DND-41 (cell line): Measurements from ENCODE around the gene KRTAP19-2.

Source experiments
- ATAC-seq: fragments of 200-7000 bp; cut with Tn5 transposase; 3 replicates; pipeline ENCODE4 v1.9.1; 2021; ENCODE audit warnings: low read depth; ENCODE audit not compliant: insufficient read depth
- DNase-seq: peaks from one replicate; pipeline ENCODE4 v3.0.0-alpha.2; 2020
- H2AFZ ChIP-seq: 2 replicates; pipeline ENCODE4 v1.6.0; 2012; ENCODE audit warnings: low read depth, low read length
- H3K27ac ChIP-seq: 2 replicates; pipeline ENCODE4 v1.5.1; 2012; ENCODE audit warnings: low read length, inconsistent platforms
- H3K27me3 ChIP-seq: fragments of 200-600 bp; sonication (generic); 2 replicates; pipeline ENCODE4 v1.6.0; 2012; ENCODE audit warnings: low read length, mild to moderate bottlenecking, inconsistent platforms; ENCODE audit not compliant: insufficient read depth, poor library complexity
- H3K36me3 ChIP-seq: 2 replicates; pipeline ENCODE4 v1.5.1; 2012; ENCODE audit warnings: low read length, inconsistent platforms; ENCODE audit not compliant: insufficient read depth
- H3K4me1 ChIP-seq: 2 replicates; pipeline ENCODE4 v1.5.1; 2012; ENCODE audit warnings: mild to moderate bottlenecking, low read length; ENCODE audit not compliant: insufficient read depth
- H3K4me2 ChIP-seq: 2 replicates; pipeline ENCODE4 v1.6.0; 2012; ENCODE audit warnings: mild to moderate bottlenecking, moderate library complexity, low read length, inconsistent platforms; ENCODE audit not compliant: insufficient read depth
- H3K4me3 ChIP-seq, 2 experiments: fragments of 200-600 bp in 1 of 2; shearing (Covaris generic) in 1 of 2; 2 replicates each; pipeline ENCODE4 v1.5.1; 2012 to 2016; ENCODE audit warnings: inconsistent platforms in 2 of 2, low read length in 2 of 2, mild to moderate bottlenecking in 2 of 2, low read depth in 1 of 2, moderate library complexity in 1 of 2
- H3K79me2 ChIP-seq: 2 replicates; pipeline ENCODE4 v1.6.0; 2012; ENCODE audit warnings: low read length, inconsistent platforms; ENCODE audit not compliant: insufficient read depth
- H3K9ac ChIP-seq: 2 replicates; pipeline ENCODE4 v1.6.0; 2012; ENCODE audit warnings: low read depth, mild to moderate bottlenecking, inconsistent platforms, low read length, moderate library complexity
- H3K9me3 ChIP-seq: 2 replicates; pipeline ENCODE4 v1.5.1; 2012; ENCODE audit warnings: low read length, moderate library complexity, mild to moderate bottlenecking, inconsistent platforms; ENCODE audit not compliant: insufficient read depth, severe bottlenecking
- H4K20me1 ChIP-seq: 2 replicates; pipeline ENCODE4 v1.6.0; 2012; ENCODE audit warnings: low read length; ENCODE audit not compliant: insufficient read depth
- EZH2 ChIP-seq: IDR thresholded peaks from 3 replicates; pipeline ENCODE4 v1.6.1; 2012; ENCODE audit warnings: borderline replicate concordance, low read depth, mild to moderate bottlenecking, moderate library complexity, low read length, inconsistent platforms; ENCODE audit not compliant: severe bottlenecking
- TF ChIP-seq, protein P1 (sequence below): IDR thresholded peaks from 2 replicates; pipeline ENCODE4 v1.5.1; 2012; ENCODE audit warnings: borderline replicate concordance, low read length, moderate library complexity, mild to moderate bottlenecking; ENCODE audit not compliant: poor library complexity, severe bottlenecking; ENCODE audit errors: extremely low read depth

The KRTAP19-2 gene, protein sequence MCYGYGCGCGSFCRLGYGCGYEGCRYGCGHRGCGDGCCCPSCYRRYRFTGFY

DNA sequence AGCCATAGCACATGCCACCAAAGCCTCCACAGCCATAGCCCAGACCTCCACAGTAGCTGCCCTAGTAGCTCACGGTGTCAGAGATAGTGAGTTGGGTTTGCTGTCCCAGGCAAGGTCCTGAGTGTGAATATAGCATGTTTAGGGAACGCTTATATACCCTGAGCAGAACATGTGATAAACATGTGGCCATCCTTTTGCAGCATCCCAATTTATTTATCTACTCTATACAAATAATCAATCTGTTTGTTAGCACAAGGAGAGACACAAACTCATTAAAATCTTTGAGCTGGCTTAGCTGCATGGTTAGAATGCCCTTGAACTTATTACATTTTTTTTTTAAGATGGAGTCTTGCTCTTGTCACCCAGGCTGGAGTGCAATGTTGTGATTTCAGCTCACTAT lies at the start of gene KRTAP19-2:
Gene KRTAP19-2, minus strand, starts transcription at position 101 of the 400 bp plus-strand sequence. Its CDS starts 88 bp downstream, at position 13.
- H3K4me3 ChIP-seq: no peak within 1 kb of the TSS
- H3K79me2 ChIP-seq: no peaks in the 10 kb centered on the region
- H2AFZ ChIP-seq: no peak within 1 kb of the TSS
- TF ChIP-seq, protein P1, sequence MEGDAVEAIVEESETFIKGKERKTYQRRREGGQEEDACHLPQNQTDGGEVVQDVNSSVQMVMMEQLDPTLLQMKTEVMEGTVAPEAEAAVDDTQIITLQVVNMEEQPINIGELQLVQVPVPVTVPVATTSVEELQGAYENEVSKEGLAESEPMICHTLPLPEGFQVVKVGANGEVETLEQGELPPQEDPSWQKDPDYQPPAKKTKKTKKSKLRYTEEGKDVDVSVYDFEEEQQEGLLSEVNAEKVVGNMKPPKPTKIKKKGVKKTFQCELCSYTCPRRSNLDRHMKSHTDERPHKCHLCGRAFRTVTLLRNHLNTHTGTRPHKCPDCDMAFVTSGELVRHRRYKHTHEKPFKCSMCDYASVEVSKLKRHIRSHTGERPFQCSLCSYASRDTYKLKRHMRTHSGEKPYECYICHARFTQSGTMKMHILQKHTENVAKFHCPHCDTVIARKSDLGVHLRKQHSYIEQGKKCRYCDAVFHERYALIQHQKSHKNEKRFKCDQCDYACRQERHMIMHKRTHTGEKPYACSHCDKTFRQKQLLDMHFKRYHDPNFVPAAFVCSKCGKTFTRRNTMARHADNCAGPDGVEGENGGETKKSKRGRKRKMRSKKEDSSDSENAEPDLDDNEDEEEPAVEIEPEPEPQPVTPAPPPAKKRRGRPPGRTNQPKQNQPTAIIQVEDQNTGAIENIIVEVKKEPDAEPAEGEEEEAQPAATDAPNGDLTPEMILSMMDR: no peak
- no peak for TF ChIP-seq EZH2
- H3K36me3 ChIP-seq: no peaks in the 10 kb centered on the region
- H3K4me2 ChIP-seq: no peak within 1 kb of the TSS
- ATAC-seq (no peak), DNase-seq (no peak)
- no peaks in the 10 kb centered on the region for H3K27me3 ChIP-seq
- H3K27ac ChIP-seq: no peak within 1 kb of the TSS
- no peaks in the 10 kb centered on the region for H4K20me1 ChIP-seq
- H3K9me3 ChIP-seq: peaks cover 3% of the 10 kb centered on the region
- no peaks in the 10 kb centered on the region for H3K4me1 ChIP-seq
- H3K9ac ChIP-seq: no peak within 1 kb of the TSS

DNA sequence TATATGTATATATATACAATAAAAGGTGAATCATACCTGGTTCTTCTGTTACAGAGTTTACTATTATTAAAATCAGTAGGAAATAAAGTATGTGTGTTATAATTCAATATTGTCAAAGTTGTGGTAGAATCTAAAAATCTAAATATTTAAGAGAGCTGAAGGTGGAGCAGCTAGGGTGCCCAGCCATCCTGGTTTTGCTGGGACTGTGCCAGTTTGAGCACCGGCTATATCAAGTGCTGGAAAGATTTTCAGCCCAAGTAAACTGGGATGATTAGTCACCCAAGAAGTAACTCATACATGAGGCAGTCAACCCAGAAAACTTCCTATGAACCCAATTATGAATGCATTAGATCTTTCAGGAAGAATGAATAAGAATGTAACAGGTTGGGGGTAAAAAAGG lies 31.6 kb upstream of the KRTAP19-2 start:
- H3K9me3 ChIP-seq: no peaks in the 10 kb centered on the region
- H3K4me1 ChIP-seq: no peaks in the 10 kb centered on the region
- no peaks in the 10 kb centered on the region for H3K27me3 ChIP-seq
- H3K9ac ChIP-seq: no peak overlapping the region
- no peak for TF ChIP-seq EZH2
- TF ChIP-seq, protein P1: no peak
- H3K4me3 ChIP-seq: no peak overlapping the region
- H3K36me3 ChIP-seq: no peaks in the 10 kb centered on the region
- ATAC-seq (no peak), DNase-seq (no peak)
- H3K79me2 ChIP-seq: no peaks in the 10 kb centered on the region
- no peak overlapping the region for H3K27ac ChIP-seq
- no peak overlapping the region for H3K4me2 ChIP-seq
- no peaks in the 10 kb centered on the region for H4K20me1 ChIP-seq
- no peak overlapping the region for H2AFZ ChIP-seq

DNA sequence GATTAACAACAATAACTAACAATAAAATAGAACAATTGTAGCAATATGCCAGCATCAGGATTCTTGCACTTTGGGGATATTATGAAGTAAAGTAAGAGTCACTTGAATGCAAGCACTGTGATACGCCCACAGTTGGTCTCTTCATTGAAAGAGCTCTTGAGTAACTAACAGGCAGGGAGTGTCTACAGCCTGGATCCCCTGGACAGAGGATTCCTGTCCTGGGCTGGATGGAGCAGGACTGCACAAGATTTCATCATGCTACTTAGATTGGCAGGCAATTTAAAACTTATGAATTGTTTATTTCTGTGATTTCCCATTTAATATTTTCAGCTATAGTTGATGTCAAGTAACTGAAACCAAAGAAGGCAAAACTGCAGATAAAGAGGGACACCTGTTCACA lies 28.4 kb upstream of the KRTAP19-2 start:
- Histone ChIP-seq H2AFZ (no peak overlapping the region), H3K9me3 (no peaks in the 10 kb centered on the region), H3K4me1 (no peaks in the 10 kb centered on the region), H3K4me2 (no peak overlapping the region), H3K27ac (no peak overlapping the region), H3K4me3 (no peak overlapping the region), H4K20me1 (no peaks in the 10 kb centered on the region), H3K36me3 (no peaks in the 10 kb centered on the region), H3K79me2 (no peaks in the 10 kb centered on the region), H3K9ac (no peak overlapping the region), H3K27me3 (no peaks in the 10 kb centered on the region)
- ATAC-seq (no peak), DNase-seq (no peak)
- TF ChIP-seq EZH2: no peak
- TF ChIP-seq, protein P1: no peak
